NCI-H524 (cell line): ENCODE measurements around the gene NMUR2.
A peak's percentile ranks its signal among the peaks of the same experiment; 100 is the strongest.

Source experiments
- DNase-seq, 2 experiments: peaks; one replicate each; lab custom pipeline; 2025; lab: John Stamatoyannopoulos, UW

Gene NMUR2

DNA sequence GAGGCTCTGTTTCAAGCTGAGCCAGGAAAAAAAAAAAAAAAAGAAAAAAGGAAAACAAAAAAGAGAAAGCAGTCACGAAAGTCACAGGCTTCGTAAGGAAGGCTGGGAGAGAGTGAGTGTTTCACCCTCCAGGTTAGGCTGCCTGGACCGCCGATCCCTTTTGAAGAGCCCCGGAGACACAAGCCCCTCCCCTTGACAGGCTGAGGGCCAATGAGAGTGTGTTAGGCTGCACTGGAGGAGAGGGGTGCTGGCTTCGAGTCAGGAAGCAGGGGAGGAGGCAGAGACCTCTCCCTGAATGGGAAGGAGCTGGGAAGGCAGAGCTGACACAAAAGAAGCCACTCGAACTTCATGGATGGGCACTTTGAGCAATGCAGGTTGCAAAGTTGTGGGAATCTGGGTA lies at the start of gene NMUR2:
NMUR2 (minus strand) TSS at position 135 of the 400 bp plus-strand sequence. CDS start 166 bp downstream, outside the sequence.
- DNase-seq, result peak in 1 of 2 experiments; percentile 45

- DNase-seq, result no peak
Observed at GRCh38 chr5:152443935-152444334, 38.9 kb upstream of the NMUR2 start.

GRCh38 chr5:152439791-152440190 lies 34.7 kb upstream of the NMUR2 start:
- DNase-seq, result no peak

- no peak for DNase-seq
Observed at GRCh38 chr5:152437866-152438265, 32.8 kb upstream of the NMUR2 start.

DNA sequence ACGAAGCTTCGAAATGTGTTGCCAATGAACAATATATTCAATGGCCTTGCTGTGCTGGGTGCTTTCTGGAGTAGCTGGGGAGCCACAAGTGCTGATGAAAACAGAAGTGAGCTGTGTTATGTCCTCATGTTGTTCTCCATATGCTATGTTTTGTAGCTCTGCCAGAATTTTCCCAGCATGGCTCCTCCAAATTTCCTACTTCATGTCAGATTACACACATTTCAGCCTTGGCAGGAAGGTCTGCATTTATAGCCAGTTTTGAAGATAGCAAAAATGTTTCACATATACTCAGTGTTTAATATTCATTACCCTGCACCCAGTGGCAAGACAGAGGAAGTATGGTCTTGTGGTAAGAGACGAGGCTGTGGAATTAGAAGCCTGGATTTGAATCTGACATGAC lies 22.6 kb upstream of the NMUR2 start:
- peak in 1 of 2 experiments; percentile 0 for DNase-seq

DNA sequence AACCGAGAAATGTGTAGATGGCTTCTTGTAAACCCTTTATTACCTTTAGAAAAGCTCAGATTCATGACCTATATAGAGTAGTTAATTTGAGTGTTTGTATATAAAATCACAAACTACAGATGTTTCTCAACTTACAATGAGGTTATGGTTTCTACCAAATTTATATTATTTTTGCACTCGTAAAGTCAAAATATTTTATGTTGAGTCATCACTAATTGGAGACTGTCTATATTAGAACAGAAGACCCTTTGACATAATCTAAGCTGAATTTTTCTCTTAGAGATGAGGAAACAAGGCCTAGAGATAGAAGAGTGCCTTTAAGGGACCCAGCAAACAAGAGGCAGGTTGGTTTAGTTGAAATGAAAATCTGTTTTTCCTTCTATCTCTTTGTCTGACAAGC lies 20.0 kb upstream of the NMUR2 start:
- DNase-seq, result no peak

GRCh38 chr5:152424501-152424900 lies 19.4 kb upstream of the NMUR2 start:
- DNase-seq, result no peak

DNA sequence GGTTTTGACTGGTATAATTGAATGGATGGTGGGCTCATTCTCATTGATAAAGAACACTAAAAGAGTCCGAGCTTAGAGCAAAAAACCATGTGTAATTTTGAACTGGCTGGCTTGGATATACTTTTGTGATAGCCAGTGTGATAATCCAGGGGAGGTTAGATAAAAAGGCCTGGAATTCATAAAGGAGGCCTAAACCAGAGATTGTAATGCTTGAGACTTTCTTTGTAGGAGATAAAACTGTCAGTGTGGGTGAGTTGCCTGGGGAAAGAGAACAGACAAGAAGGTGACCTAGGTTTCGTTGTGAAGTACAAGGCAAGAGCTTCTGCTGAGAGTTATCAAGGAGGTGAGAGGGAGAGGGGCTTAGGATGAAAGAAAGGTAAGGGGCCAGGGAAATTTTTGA lies 17.0 kb upstream of the NMUR2 start:
- no peak for DNase-seq

DNA sequence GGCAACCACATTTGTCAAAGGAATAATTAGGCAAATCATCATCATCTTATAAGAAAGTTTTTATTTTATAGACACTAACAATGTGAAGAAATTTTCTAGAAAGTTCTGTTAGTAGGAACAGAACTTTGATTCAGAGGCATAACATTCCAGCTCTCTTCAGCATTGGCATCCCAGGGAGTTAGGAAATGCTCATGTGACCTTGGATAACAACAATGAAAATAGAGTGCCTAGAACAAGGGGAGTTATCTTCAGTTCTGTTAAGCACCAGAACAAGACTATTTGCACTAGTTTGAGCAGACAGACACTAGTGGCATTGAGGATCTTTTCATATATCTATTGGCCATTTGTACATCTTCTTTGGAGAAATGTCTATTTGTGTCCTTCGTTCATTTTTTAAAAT lies 7.0 kb upstream of the NMUR2 start:
- DNase-seq, result peak in 1 of 2 experiments; percentile 0

DNA sequence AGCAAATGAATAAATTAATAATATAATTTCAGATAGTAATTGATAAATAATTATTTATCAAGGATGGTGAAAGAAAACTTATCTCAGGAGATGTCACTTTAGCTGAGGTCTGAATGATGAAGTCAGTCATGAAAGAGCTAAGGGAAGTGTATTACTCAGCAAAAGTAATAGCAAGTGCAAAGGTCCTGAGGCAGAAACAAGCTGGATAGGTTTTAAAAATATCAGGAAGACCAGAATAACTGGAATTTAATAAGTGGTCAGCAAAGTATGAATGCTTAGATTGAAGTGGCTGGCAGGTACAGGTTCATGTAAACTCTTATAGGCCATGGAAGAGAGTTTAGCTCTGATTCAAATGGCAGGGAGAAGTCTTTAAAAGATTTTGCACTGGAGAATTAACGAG lies 1.0 kb upstream of the NMUR2 start:
- no peak for DNase-seq

DNA sequence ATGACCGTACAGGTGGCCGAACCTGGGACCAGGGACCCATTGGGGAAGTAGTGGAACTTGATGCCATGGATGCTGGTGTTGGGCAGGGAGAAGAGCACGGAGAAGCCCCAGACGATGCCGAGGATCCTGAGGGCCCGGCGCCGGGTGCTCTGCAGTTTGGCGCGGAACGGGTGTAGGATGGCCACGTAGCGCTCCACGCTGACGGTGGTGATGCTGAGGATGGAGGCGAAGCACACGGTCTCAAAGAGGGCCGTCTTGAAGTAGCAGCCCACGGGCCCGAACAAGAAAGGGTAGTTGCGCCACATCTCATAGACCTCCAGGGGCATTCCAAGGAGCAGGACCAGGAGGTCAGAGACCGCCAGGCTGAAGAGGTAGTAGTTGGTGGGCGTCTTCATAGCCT lies 585 bp downstream of the NMUR2 start:
- DNase-seq, result no peak

GRCh38 chr5:152403046-152403445 lies 2.0 kb downstream of the NMUR2 start:
- no peak for DNase-seq

DNA sequence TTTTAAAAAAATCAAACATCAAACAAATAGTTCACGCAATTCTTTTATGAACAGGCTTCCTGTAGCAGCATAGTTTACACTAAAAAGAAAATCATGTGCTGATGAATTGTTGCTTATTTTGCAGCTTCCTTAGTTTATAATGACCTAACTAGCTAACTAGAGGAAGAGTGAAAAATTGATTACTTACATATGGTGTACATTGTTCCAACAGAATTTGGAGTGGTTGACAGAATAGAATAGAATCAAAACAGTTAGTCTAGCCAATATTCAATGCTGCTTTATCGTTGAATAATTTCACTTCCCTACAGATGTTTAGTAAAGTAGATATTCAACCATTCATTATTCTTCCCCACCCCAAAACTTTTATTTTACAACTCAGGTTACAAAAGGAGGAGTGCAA lies 4.2 kb downstream of the NMUR2 start:
- no peak for DNase-seq

GRCh38 chr5:152397581-152397980 lies 7.5 kb downstream of the NMUR2 start:
- no peak for DNase-seq

DNA sequence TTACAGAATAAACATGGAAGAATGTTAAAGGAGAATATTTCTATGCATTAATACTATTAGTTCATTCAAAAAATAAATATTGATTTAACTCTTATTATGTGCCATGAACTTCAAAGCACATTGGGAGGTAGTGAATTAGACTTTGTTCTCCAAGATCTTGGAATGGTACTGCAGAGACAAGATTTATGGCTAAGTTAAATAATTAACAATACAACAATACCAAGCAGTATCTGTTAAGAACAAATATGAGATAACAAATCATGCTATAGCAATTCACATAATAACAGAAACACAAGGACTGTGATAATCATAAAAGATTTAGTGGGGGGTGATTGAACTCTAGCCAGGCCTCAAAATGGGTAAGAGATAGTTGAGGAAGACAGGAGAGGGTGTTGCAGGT lies 11.6 kb downstream of the NMUR2 start:
- DNase-seq, result no peak

DNA sequence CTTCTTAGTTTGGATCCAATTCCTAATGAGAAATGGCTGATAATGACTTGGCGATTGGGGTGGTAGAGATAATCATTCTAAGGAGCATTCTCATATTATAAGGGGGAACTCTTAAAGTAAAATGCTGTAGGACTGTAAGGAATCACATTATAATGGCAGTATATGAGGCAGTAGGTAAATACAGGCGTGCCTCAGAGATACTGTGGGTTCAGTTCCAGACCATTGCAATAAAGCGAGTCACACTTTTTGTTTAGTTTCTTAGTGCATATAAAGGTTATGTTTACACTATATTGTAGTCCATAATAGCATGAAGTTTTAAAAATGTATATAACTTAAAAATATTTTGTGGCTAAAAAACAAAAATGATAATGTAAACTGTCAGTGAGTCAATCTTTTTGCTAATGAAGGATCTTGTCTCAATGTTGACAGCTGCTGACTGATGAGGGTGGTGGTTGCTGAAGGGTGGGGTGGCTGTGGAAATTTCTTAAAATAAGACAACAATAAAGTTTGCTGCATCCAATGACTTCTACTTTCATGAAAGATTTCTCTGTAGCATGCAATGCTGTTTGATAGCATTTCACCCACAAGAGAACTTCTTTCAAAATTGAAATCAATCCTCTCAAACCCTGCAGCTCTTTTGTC lies 15.8 kb downstream of the NMUR2 start:
- no peak for DNase-seq

DNA sequence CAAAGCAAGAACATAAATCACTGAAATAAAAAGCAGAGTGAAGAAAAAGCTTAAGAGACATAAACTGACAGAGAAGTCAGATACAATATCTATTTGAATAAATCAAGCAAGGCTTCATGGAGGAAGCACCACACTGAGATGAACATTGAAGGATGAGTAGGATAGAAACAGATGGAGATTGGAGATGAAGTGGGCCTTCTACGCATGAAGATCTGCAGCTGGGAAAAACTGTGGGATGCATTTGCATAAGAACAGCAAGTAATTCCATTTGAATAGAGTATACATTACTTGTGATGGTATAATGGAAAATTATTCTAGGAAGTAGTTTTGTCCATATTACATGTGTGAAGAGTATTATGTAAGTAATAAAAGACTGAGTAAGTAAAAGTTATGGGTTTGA lies 16.5 kb downstream of the NMUR2 start:
- DNase-seq, result no peak

DNA sequence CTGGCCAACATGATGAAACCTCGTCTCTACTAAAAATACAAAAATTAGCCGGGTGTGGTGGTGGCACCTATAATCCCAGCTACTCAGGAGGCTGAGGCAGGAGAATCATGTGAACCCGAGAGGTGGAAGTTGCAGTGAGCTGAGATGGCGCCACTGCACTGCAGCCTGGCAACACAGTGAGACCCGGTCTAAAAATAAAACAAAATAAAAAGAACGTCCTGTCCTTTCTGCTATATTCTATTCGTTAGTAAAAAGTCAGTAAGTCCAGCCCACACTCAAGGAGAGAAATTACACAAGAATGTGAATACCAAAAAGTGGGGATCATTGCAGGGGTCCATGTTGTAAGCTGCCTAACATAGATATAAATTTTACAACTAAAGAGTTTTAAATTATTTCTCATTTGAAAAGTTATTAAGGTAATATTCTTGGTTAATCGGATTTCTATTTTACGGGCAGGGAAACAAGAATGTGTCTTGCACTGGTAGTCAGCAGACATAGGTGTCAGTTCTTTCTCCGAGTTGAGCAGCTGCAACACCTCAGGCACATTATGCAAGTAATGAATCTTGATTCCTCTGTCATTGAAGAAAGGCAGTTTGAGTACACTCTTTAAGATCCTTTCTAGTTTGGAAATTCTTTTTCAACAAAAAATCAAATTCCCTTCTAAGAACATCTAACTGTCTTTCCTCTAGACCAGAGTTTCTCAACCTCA lies 24.5 kb downstream of the NMUR2 start:
- DNase-seq, result no peak

- peak in 1 of 2 experiments; percentile 4 for DNase-seq
Observed at GRCh38 chr5:152379331-152379730, 25.7 kb downstream of the NMUR2 start.

GRCh38 chr5:152378730-152379129 lies 26.3 kb downstream of the NMUR2 start:
- DNase-seq, result no peak

GRCh38 chr5:152376886-152377285 lies 28.2 kb downstream of the NMUR2 start:
- no peak for DNase-seq

DNA sequence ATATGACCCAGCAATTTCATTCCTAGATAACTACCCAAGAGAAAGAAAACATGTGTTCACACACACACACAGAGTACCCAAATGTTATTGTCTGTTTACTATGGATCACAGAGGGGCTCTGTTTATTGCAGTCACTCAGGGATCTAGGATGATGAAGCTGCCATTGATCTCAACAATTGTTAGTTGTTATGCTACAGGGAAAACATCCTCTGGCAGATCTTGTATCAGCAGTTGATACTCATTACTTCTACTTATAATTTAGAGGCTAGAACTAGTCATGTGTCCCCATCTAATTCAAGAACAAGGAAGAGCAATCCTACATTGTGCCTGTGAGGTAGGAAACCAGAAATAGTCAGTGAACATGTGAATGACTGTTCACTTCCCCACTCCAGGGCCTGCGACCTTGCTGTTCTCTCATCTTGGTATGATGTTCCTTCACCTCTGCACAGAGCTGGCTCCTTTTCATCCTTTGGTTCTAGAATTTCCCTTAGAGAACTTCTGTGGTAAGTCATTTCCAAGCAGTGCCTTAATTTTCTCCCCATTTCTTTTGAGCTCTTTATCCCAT lies 30.3 kb downstream of the NMUR2 start:
- no peak for DNase-seq

DNA sequence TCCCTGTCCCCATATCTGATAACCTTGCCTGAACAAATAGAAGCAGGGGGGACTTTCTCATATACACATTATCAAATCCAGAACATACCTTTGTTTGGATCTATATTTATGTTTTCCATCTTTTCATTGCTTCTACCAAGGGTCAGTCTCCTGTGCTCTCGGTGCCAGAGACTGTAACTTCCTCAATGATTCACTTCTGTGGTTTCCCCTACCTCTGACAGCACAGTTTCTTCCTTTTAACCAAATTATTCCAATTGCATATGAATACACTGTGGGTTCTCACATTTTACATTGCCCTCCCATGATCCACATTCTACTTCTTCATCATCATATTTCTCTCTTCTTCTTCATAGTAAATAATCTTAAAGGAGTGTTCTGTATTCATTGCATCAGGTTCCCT lies 32.2 kb downstream of the NMUR2 start:
- no peak for DNase-seq

GRCh38 chr5:152369298-152369697 lies 35.8 kb downstream of the NMUR2 start:
- no peak for DNase-seq
